NCI-H2196 (cell line): Measurements from ENCODE around the gene CCDC73.
"Not testable (repeated sequence)": the region's sequence is repeated elsewhere in the genome, so short reads cannot be mapped to it uniquely, and the experiment has no call there.

Experiments used
- DNase-seq: peaks from one replicate; lab custom pipeline; 2025; ENCODE audit not compliant: unreplicated experiment; lab: John Stamatoyannopoulos, UW

CCDC73 gene

GRCh38 chr11:32794439-32794838, at the start of gene CCDC73:
Gene CCDC73, minus strand, starts transcription at chr11:32794662. Its CDS starts 34,419 bp downstream, at chr11:32760243.
- no peak for DNase-seq

GRCh38 chr11:32843544-32843943, 49.1 kb upstream of the CCDC73 start:
- no peak for DNase-seq

- DNase-seq: no peak
Observed at GRCh38 chr11:32840587-32840986, 46.1 kb upstream of the CCDC73 start.

GRCh38 chr11:32839308-32839707, 44.8 kb upstream of the CCDC73 start:
- no peak for DNase-seq

- no peak for DNase-seq
Observed at GRCh38 chr11:32838505-32839274, 44.2 kb upstream of the CCDC73 start.

- DNase-seq: no peak
Observed at GRCh38 chr11:32836946-32837345, 42.5 kb upstream of the CCDC73 start.

- DNase-seq: no peak
Observed at GRCh38 chr11:32833921-32834320, 39.5 kb upstream of the CCDC73 start.

GRCh38 chr11:32831221-32831620, 36.8 kb upstream of the CCDC73 start:
- DNase-seq: no peak

- no peak for DNase-seq
Observed at GRCh38 chr11:32830796-32831195, 36.3 kb upstream of the CCDC73 start.

- peak; percentile 50 for DNase-seq
Observed at GRCh38 chr11:32830413-32830738, 35.9 kb upstream of the CCDC73 start.

GRCh38 chr11:32829680-32830412, 35.4 kb upstream of the CCDC73 start, which contains the start of gene PRRG4:
Gene PRRG4, plus strand, starts transcription at chr11:32829927. Its CDS starts 603 bp downstream, at chr11:32830530.
- DNase-seq: peak; percentile 68

GRCh38 chr11:32829157-32829679, 34.8 kb upstream of the CCDC73 start:
- peak; percentile 26 for DNase-seq

GRCh38 chr11:32827276-32827675, 32.8 kb upstream of the CCDC73 start:
- DNase-seq: no peak

- DNase-seq: no peak
Observed at GRCh38 chr11:32826113-32826512, 31.7 kb upstream of the CCDC73 start.

GRCh38 chr11:32823617-32824016, 29.2 kb upstream of the CCDC73 start:
- DNase-seq: not testable (repeated sequence)

- no peak for DNase-seq
Observed at GRCh38 chr11:32821917-32822560, 27.6 kb upstream of the CCDC73 start.

- no peak for DNase-seq
Observed at GRCh38 chr11:32821517-32821916, 27.1 kb upstream of the CCDC73 start.

GRCh38 chr11:32820497-32820896, 26.0 kb upstream of the CCDC73 start:
- no peak for DNase-seq

- no peak for DNase-seq
Observed at GRCh38 chr11:32819187-32819586, 24.7 kb upstream of the CCDC73 start.

GRCh38 chr11:32817852-32818183, 23.4 kb upstream of the CCDC73 start:
- no peak for DNase-seq

GRCh38 chr11:32817181-32817851, 22.9 kb upstream of the CCDC73 start:
- no peak for DNase-seq
